Measurements from ENCODE around the gene FAM89A.
"Not testable (repeated sequence)": the region's sequence is repeated elsewhere in the genome, so short reads cannot be mapped to it uniquely, and the experiment has no call there.

Gene FAM89A

DNA sequence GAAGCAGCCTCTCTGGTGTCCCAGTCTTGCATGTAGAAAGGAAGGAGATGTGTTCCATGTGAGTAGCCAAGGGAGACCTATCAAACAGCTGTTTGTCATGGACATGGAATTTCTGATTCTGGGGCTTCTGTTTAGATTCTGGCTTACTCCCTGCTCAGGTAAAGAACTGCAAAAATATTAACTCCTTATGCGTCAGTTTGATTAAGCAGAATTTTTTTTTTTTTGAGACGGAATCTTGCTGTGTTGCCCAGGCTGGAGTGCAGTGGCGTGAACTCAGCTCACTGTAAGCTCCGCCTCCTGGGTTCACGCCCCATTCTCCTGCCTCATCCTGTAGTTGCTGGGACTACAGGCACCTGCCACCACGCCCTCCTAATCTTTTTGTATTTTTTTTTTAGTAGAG lies 54.3 kb downstream of the FAM89A start:
- DNase-seq, result no peak

DNA sequence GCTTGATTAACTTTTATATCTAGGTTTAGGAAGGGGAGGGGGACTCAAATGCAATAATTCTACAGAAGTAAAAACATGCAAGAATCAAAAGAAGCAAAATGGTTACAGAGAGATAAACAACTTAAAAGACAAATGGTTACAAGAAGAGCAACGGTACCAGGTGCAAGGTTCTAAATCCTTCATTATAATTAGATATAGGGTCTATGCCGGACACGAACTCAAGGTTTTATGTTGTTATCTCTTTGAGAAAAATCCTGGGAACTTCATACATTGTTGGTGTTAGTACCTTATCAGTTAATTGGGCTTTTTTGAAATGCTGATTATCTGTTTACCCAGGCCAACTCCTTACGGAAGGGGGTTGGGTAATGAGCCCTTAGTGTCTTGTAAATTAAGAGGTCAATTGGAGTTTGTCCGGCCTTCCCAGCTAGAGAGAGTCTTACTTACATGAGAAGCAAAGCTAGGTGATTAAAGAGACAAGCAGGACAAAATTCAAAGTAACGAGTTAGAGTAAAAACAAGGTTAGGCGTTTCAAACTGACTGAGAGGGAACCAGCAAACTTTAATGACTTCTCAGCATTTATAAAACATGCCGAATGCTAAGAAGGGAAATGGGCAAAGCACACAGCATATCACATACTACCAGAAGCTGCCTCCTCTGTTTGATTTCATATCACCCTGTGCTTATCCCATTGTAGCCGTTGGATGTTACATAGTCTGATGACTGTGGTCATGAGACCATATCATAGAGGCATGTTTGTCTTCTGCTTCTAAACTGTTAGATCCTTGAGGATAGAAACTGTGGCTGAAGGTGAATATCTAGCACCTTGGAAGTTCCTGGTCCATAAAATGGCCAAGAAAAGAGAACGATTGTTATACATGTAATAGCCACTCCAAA lies 55.2 kb downstream of the FAM89A start:
- not testable (repeated sequence) for DNase-seq

DNA sequence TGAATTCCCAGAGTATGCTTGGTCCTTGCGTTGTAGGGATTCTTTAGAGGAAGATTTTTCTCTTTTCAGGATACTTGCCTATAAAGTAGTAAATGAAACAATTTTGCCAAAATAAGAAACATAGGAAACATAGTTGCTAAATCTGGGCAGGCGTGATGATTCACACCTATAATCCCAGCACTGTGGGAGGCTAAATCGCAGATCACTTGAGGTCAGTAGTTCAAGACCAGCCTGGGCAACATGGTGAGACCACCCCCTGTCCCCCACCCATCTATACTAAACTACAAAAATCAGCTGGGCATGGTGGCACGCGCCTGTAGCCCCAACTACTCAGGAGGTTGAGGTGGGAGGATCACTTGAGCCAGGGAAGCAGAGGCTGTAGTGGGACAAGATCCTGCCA lies 56.2 kb downstream of the FAM89A start:
- DNase-seq, result no peak

DNA sequence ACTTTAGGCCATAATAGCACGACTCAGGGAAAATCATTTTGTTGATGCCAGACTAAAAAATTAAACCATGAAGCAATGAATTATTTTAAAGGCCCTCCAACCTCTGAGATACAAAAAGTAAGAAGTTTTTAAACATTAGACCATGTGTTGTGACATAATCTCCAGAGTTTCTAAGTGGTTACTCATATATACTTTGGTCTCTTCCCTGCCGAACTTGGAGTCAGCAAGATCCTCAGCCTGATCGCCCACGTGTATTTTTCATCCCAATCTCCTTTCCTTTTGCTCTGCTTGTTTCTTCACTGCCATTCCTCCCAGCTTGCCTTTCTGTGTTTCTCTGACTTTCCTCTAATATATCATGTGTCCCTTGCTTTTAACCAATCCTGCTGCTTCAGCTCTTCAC lies 57.4 kb downstream of the FAM89A start:
- DNase-seq, result no peak

DNA sequence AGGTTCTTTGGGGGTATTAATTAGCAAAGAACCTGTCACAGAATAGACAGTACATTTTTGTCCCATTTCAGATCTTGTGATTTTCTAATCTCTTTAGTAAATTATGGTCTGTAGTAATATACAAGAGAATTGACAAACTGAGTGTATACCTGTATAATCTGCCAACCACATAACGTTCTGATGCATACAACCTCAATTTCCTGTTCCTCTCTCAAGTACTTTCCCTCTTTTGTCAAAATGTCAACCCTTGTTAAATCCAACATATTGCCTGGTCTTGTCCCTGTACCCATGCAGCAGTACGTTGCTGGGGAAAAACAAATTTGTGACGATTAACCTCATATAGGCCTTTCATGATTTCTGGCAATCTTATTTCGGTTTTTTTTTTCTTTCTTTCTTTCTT lies 60.1 kb downstream of the FAM89A start:
- DNase-seq, result no peak

DNA sequence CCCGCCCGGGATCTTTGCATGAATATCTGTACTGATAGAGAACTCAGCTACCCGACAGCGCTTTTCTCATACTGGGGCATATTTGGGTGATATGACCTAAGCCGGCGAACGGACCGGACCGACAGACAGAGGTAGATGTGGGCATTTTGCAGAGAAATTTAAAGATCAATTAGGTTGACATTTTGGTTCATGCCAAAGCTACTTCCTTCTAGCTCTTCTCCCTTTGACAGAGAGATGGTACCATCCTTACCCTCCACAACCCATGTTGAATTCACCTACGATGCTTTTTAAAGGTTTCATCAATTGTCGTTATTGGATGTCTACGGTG lies 60.7 kb downstream of the FAM89A start:
- no peak for DNase-seq

DNA sequence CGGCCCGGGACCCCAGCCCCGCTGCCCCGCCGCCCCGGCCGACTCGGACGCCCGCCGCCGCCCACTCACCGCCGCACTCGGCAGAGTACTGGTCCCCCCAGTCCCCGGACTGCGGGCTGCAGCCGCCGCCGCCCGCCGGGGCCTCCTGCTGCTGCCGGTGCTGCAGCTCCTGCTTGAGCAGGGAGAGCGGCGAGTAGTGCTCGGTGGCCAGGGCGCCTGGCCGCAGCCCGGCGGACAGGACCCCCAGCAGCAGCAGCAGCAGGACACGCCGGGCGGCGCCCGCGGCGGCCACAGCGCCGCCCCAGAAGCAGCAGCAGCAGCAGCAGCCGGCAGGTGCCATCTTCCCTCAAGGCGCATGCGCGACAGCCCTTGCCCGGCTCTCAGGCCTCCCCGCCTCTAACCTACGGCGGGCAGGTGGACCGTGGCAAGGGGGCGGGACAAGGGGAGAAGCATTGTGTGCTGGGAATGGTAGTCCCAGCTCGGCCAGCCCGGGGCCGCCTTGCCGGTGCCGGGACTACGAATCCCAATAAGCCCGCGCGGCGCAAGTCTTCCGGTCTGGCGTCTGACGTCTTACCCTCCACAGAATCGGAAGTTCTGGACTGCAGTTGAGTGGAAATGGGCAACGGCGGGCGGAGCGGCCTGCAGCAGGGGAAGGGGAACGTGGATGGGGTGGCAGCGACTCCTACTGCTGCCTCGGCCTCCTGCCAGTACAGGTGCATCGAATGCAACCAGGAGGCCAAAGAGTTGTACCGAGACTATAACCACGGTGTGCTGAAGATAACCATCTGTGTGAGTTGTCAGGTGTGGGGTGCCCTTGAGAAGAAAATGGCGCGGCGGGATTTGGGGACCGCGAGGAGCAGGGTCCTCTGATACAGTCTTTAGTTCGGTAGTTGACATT lies 61.3 kb downstream of the FAM89A start, which contains the start of the genes ARV1 and TTC13:
Gene ARV1 (plus strand): TSS at position 604 of the 898 bp plus-strand sequence. CDS start 12 bp downstream, at position 616.
Gene TTC13 (minus strand): TSS at position 371 of the 898 bp plus-strand sequence. CDS start 31 bp downstream, at position 340.
- DNase-seq, result peak; percentile 98

DNA sequence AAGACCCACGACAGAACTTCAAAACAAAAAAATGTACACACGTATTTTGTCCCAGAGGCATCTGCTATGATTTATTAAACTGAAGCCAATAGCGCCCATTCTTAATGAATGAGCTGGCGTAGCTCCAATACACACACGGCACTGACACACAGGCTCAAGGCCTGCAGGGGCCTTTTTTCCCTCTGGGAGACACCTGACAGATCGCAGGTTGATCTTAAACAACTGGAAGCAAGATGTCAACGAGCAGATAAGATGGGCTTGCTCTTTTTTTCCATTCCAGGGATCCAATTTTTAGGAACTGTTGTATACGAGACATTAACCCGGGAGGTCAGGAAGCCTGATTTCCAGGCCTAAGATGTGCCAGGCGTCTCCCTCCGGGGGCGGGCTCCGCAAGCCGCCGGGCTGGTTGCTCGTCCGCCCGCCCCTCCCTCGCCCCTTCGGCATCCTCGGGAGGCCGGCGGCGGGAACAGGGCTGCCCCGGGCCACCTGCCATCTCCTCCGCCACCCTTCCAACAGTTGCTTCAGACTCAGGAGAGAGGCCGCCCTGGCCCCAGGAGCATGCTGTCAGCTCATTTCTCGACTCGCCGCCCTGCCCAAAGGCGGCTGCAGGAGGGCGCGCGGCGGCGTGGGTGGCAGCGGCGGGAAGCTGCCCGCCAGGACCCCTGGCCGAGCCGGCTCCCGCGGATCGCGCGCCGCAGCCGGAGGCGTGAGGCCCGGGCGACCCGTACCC lies 62.1 kb downstream of the FAM89A start:
- peak; percentile 35 for DNase-seq

DNA sequence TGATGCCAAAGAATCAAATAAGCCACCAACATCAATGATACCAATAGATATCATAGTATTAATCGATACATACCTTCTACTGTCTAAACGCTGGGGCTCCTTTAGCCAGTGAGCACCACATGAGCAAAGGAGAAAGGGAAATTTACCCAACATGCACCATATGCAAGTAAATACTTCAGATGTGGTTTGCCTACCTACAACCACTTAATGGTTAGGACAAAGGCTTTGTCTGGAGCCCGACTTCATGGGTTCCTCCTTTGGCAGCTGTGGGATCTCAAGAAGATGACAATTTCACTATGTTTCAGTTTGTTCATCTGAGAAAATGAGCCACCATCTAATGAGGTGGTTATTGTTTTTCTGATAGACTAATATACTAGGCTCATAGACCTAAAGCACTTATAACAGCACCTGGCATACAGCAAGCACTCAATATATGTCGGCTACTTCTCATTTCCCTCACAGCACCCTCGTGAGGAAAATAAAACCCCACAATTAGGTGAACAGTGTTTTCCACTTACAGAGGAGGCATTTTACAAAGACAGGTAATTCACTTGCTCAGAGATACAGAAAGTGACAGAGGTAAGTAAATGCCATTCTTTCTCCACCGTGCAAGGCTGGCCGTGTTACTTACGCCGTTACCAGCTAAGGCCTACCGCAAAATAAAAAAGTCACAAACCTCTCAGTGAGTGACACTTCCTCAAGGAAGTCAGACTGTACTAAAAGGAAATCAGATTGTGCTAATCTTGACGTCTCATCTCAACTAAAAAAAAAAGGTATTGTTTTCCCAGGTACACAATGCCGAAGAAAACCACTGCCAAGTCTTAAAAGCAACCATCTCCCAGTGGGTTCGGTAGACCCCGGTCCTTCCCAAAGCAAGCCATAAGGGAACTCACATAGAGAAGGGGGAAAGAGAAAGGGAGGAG lies 63.0 kb downstream of the FAM89A start:
- DNase-seq, result no peak

DNA sequence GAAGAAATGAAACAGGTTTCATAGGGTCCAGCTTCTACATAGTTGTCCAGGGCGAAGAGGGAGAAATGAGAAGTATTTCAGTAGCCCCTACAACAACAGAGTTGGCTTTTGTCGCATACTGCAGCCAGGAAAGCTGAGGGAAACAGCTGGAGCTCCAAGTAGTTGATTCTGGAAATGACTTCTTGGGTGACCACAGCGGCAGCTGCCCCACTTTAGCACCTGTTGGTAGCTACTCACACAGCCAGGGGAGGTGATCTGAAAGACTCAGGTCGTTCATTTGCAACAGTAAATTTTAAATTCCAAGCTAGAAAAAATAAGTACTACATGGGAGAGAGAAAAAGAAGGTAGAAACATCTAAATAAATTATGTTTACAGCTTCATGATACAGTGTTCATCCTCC lies 63.7 kb downstream of the FAM89A start:
- DNase-seq, result no peak

DNA sequence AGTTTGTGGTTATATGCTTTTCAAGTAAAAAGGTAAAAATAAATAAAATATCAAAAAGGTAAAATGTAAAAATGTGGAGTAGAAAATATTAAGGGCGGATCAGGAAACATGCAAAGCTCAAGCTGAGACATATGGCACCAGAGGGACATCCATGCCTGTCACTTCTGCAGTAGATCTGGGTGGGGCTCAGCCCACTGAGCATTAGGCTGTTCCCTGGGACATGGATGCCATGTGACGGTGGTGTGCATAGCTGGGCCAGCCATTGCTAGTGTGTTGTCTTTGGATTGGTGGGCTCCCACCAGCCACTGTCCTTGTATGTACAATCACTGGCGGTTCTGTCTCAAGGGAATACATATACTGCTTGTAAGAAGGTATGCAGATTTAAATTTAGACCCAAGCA lies 64.4 kb downstream of the FAM89A start:
- no peak for DNase-seq

DNA sequence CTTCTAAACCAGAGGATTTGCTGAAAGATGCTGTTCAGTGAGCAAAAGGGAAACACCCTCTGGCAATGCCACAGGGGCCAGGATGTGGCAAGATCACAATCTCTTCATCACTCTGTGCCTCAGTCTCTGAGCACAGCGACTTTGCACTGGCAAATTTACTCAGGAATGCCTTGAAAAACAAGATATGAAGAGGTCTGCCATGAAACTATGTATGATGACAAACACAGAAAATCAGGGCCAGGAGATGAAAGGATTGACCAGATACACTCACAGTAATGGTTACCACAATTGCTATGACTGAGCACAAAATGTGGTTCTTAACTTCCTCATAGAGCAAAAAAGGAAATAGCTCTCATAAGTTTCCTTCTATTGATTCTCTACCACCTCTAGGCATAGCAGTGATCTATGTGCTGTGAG lies 67.2 kb downstream of the FAM89A start:
- DNase-seq, result peak; percentile 23

DNA sequence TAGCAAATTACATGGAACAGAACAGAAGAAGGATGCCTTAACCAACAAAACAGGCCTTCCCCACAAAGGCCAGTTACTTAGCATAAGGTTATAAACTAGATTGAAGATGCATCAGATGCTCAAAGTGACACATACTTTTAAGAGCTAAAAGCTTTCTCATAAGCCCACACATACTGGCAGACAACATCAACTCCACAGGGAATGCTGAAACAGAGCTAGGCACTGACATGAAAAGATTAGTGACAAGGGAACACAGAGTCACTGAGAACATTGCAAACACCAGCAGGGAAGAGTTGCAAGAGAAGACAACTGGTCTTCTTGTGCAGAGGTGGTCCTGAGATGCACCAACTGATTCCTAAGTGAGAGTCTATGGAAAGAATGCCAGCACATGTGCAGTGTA lies 68.3 kb downstream of the FAM89A start:
- DNase-seq, result no peak

DNA sequence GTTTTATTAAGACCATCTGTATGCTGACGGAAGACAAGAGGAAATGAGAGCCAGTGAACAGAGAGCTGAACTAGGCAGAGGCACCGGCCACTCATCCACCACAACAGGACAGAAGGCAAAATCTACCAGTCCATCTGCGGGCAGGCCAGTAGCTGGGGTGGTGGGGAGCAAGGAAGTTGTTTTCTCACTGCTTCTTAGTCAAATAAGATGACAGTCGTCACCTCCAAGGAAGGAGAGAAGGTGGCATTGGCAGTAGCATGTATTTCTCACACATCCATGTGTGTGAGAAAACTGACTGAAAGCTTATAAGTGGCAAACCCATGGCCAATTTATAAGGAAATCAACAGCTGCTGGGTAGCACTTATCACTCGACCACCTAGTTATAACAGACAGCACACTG lies 69.6 kb downstream of the FAM89A start:
- DNase-seq, result no peak
